ENCODE data around the gene TBCK. TPM values are rescaled to one million over a fixed set of nuclear protein-coding genes. Genes with fewer than 3 reads are reported as not detected.

The TBCK gene
- total and polyA plus RNA-seq, 2 of the 13 experiments (the other 11 are each of a cell fraction or from before 2014, with no cell fraction given): 51.0 to 62.4 TPM

DNA sequence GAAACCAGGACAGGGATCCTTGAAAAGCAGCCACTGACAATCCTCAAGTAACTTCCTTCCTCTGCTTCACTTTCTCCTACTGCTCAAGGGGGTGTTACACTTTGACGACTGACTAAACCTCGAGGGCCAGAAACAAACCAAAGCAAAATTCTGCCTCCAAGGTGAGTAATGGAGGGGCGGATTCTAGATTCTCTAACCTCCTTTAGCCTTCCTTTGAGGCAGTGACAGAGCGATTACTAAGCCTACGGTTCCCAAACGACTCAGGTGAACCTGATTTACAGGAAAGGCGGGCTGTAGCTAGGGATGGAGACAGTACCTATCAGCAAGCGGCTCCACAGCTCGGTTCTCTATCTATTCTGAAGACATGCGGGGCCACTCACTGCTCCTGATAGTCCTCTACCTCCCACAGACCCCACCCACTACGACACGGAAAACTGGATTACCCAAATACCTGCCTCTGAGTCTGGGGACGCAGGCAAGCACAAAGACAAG lies 487 bp downstream of the TBCK start:
- in situ Hi-C loops (cut with HindIII; ENCODE audit: extremely low pct_ligation_motif_present, low pct_unique_long_range_greater_than_20kb): no loop called here
- H3K4me3 ChIP-seq (replicated peaks in 1 of 3; ENCODE audit: insufficient read depth in 1 of 3, low read depth in 2 of 3, low read length in 3 of 3): peak overlapping the region; percentile 89 to 97 (median 93)
- H2AFZ ChIP-seq (ENCODE audit: low read length): no peak overlapping the region
- 0% methylated on average over 7 of the region's 13 CpGs for WGBS (ENCODE audit: low lambda C conversion rate)
- 0 out of 5 replicates have a peak, but pooled peaks cover 0 to 3% of the 10 kb centered on the region in 2 experiments for H3K36me3 ChIP-seq (replicated peaks in 1 of 2; ENCODE audit: control insufficient read depth in 1 of 2, insufficient read depth in 2 of 2, low read length in 2 of 2)
- H3K4me1 ChIP-seq (ENCODE audit: insufficient read depth, low read length): peaks cover 64% of the 10 kb centered on the region
- ATAC-seq (peak; percentile 63), DNase-seq (ENCODE audit: low spot score) (peak; percentile 39), FAIRE-seq (no peak)
- ChIA-PET POLR2A (interaction anchor here (0.7 to 2.7 kb wide), 25 partner anchors 9 to 78 kb away, joined by 3 to 45 read pairs (median 5); no protein-coding TSS in a partner anchor), CTCF (ENCODE audit: low intra/inter-chr PET ratio, low total read pairs) (no interaction called here)
- H3K4me2 ChIP-seq (ENCODE audit: low read depth, low read length): peak overlapping the region; percentile 75
- H3K79me2 ChIP-seq (ENCODE audit: insufficient read depth, low read length): peaks cover 99% of the 10 kb centered on the region
- H3K9ac ChIP-seq (ENCODE audit: insufficient read depth, low read depth, low read length): peak overlapping the region; percentile 99
- H3K27me3 ChIP-seq (ENCODE audit: control insufficient read depth in 1 of 2, insufficient read depth in 2 of 2, low read length in 2 of 2): no peaks in the 10 kb centered on the region; a peak in 2 of 5 replicates
- BruUV-seq (replicated peaks): TSS peak; percentile 83
- H3K27ac ChIP-seq (ENCODE audit: extremely low read length, insufficient read depth, low read length): peak overlapping the region; percentile 99
- intact Hi-C loops (cut with micrococcal nuclease; ENCODE audit: unreplicated experiment): loop anchor here (5.0 to 10.0 kb wide), 2 partner anchors 52 to 611 kb away; partner anchors contain the start of genes GIMD1, GSTCD and INTS12
- no peaks in the 10 kb centered on the region for H4K20me1 ChIP-seq (ENCODE audit: insufficient read depth, low read length)
- no peaks in the 10 kb centered on the region for H3K9me3 ChIP-seq (ENCODE audit: low read length)
- TF ChIP-seq ZIK1 (CRISPR knock-in tag; IDR thresholded peaks at IDR 0.05; ENCODE audit: borderline replicate concordance, low read depth): no peak
- TF ChIP-seq ZBTB8A (CRISPR knock-in tag; IDR thresholded peaks at IDR 0.05; ENCODE audit: borderline replicate concordance, low read depth): no peak
- no peak for TF ChIP-seq RFX3 (CRISPR knock-in tag; IDR thresholded peaks at IDR 0.05)
- no peak for TF ChIP-seq SRY (CRISPR knock-in tag; IDR thresholded peaks at IDR 0.05)
- TF ChIP-seq, protein P1, sequence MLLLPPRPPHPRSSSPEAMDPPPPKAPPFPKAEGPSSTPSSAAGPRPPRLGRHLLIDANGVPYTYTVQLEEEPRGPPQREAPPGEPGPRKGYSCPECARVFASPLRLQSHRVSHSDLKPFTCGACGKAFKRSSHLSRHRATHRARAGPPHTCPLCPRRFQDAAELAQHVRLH (CRISPR knock-in tag; IDR thresholded peaks at IDR 0.05; ENCODE audit: borderline replicate concordance, low read depth): no peak
- no peak for TF ChIP-seq ZNF275 (CRISPR knock-in tag; IDR thresholded peaks at IDR 0.05; ENCODE audit: borderline replicate concordance)
- TF ChIP-seq, protein P2, sequence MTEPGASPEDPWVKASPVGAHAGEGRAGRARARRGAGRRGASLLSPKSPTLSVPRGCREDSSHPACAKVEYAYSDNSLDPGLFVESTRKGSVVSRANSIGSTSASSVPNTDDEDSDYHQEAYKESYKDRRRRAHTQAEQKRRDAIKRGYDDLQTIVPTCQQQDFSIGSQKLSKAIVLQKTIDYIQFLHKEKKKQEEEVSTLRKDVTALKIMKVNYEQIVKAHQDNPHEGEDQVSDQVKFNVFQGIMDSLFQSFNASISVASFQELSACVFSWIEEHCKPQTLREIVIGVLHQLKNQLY (CRISPR knock-in tag; IDR thresholded peaks at IDR 0.05): no peak
- no peak for TF ChIP-seq ZNF20 (CRISPR knock-in tag; IDR thresholded peaks at IDR 0.05)
- TF ChIP-seq, protein P3, sequence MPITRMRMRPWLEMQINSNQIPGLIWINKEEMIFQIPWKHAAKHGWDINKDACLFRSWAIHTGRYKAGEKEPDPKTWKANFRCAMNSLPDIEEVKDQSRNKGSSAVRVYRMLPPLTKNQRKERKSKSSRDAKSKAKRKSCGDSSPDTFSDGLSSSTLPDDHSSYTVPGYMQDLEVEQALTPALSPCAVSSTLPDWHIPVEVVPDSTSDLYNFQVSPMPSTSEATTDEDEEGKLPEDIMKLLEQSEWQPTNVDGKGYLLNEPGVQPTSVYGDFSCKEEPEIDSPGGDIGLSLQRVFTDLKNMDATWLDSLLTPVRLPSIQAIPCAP (CRISPR knock-in tag; IDR thresholded peaks at IDR 0.05; ENCODE audit: low read depth): no peak
- no peak for TF ChIP-seq ZNF530 (CRISPR knock-in tag; IDR thresholded peaks at IDR 0.05; ENCODE audit: low read depth)
- no peak for TF ChIP-seq ZNF430 (CRISPR knock-in tag; IDR thresholded peaks at IDR 0.05)
- TF ChIP-seq, protein P4, sequence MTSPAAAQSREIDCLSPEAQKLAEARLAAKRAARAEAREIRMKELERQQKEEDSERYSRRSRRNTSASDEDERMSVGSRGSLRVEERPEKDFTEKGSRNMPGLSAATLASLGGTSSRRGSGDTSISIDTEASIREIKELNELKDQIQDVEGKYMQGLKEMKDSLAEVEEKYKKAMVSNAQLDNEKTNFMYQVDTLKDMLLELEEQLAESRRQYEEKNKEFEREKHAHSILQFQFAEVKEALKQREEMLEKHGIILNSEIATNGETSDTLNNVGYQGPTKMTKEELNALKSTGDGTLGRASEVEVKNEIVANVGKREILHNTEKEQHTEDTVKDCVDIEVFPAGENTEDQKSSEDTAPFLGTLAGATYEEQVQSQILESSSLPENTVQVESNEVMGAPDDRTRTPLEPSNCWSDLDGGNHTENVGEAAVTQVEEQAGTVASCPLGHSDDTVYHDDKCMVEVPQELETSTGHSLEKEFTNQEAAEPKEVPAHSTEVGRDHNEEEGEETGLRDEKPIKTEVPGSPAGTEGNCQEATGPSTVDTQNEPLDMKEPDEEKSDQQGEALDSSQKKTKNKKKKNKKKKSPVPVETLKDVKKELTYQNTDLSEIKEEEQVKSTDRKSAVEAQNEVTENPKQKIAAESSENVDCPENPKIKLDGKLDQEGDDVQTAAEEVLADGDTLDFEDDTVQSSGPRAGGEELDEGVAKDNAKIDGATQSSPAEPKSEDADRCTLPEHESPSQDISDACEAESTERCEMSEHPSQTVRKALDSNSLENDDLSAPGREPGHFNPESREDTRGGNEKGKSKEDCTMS (CRISPR knock-in tag; conservative IDR thresholded peaks at IDR 0.05): no peak
- TF ChIP-seq PITX1 (CRISPR knock-in tag; IDR thresholded peaks at IDR 0.05): no peak
- 0 out of 2 replicates have a peak, but pooled peaks have one; percentile 45 for TF ChIP-seq POLR2AphosphoS5 (IDR thresholded peaks at IDR 0.05; ENCODE audit: low read depth, low read length)
